CD4-positive, alpha-beta T cell treated with Interleukin-12 subunit alpha and Interleukin-12 subunit beta, for 1 hour (primary cell): ENCODE measurements around the gene LLGL2.

Experiments
- DNase-seq: peaks from one replicate; pipeline ENCODE4 v3.0.0-alpha.2; 2020

The LLGL2 gene

GRCh38 chr17:75552425-75553294 lies 27.2 kb downstream of the LLGL2 start:
- no peak for DNase-seq

GRCh38 chr17:75553295-75554110 lies 28.0 kb downstream of the LLGL2 start:
- no peak for DNase-seq

- DNase-seq, result no peak
These were observed 30.2 kb downstream of the LLGL2 start for GRCh38 chr17:75555679-75556153.

- no peak for DNase-seq
These were observed 31.8 kb downstream of the LLGL2 start for GRCh38 chr17:75557075-75557851.

- no peak for DNase-seq
These were observed 32.6 kb downstream of the LLGL2 start for GRCh38 chr17:75557852-75558665.

GRCh38 chr17:75558666-75559530 lies 33.4 kb downstream of the LLGL2 start:
- no peak for DNase-seq

GRCh38 chr17:75559958-75560533 lies 34.5 kb downstream of the LLGL2 start:
- DNase-seq, result no peak

GRCh38 chr17:75561927-75562603 lies 36.6 kb downstream of the LLGL2 start:
- no peak for DNase-seq

GRCh38 chr17:75563063-75563758 lies 37.7 kb downstream of the LLGL2 start:
- no peak for DNase-seq

GRCh38 chr17:75564195-75564594 lies 38.7 kb downstream of the LLGL2 start:
- no peak for DNase-seq

- no peak for DNase-seq
These were observed 39.6 kb downstream of the LLGL2 start for GRCh38 chr17:75565066-75565465.

GRCh38 chr17:75565618-75566017 lies 40.1 kb downstream of the LLGL2 start:
- no peak for DNase-seq

GRCh38 chr17:75566416-75566815 lies 40.9 kb downstream of the LLGL2 start:
- no peak for DNase-seq

- no peak for DNase-seq
These were observed 41.3 kb downstream of the LLGL2 start for GRCh38 chr17:75566834-75567233.

- DNase-seq, result no peak
These were observed 43.1 kb downstream of the LLGL2 start for GRCh38 chr17:75568412-75569255.

- no peak for DNase-seq
These were observed 44.7 kb downstream of the LLGL2 start for GRCh38 chr17:75570034-75570676.

GRCh38 chr17:75570772-75571171 lies 45.3 kb downstream of the LLGL2 start:
- no peak for DNase-seq
